ENCODE data around the gene BTAF1. TPM values are rescaled to one million over a fixed set of nuclear protein-coding genes. Genes with fewer than 3 reads are reported as not detected.

BTAF1 gene
- total RNA-seq, 1 experiment from 2014 or later: 45.2 TPM

DNA sequence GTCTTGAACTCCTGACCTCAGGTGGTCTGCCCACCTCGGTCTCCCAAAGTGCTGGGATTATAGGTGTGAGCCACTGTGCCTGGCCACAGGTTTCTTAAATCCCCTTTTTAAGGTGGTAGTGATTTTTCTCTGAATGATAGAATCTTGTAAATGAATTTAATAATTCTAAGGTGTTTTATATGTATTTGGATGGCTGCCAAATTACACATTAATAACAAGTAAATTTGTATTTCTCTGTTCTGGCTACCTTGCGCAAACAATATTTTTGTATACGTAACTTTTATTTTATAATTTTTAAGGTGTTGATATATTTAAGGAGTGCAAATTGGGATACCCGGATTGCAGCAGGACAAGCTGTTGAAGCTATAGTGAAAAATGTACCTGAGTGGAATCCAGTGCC is 16.1 kb downstream of the BTAF1 start:
- Histone ChIP-seq H3K4me2 (ENCODE audit: insufficient read depth, insufficient read length, low read length) (no peak overlapping the region), H3K56ac (ENCODE audit: insufficient read length, low read depth, low read length) (no peak overlapping the region), H3T11ph (ENCODE audit: low read length) (no peak overlapping the region), H3K23ac (ENCODE audit: insufficient read length, low read depth, low read length) (no peak overlapping the region), H3K18ac (ENCODE audit: insufficient read length, low read depth, low read length) (no peak overlapping the region), H4K91ac (ENCODE audit: insufficient read length, low read depth, low read length) (no peak overlapping the region), H2BK15ac (ENCODE audit: low read depth, low read length) (no peak overlapping the region), H4K8ac (replicated peaks; ENCODE audit: insufficient read length, low read depth, low read length) (no peak overlapping the region), H2AK5ac (ENCODE audit: insufficient read length, low read length) (no peak overlapping the region), H4K5ac (ENCODE audit: insufficient read length, low read depth, low read length) (no peak overlapping the region), H3K4me1 (ENCODE audit: insufficient read depth, low read length) (no peaks in the 10 kb centered on the region), H3K27ac (ENCODE audit: insufficient read length, low read depth, low read length) (no peak overlapping the region), H3K14ac (ENCODE audit: insufficient read depth, low read length) (no peak overlapping the region), H3K79me2 (ENCODE audit: insufficient read depth, low read length) (peaks cover 2% of the 10 kb centered on the region; the same call in 1 of the 2 replicates), H2BK120ac (ENCODE audit: low read depth, low read length, poor library complexity, severe bottlenecking) (no peak overlapping the region), H3K9me3 (ENCODE audit: control insufficient read depth, low read depth, low read length) (no peaks in the 10 kb centered on the region), H3K79me1 (ENCODE audit: insufficient read depth, low read depth, low read length, poor library complexity, severe bottlenecking) (no peaks in the 10 kb centered on the region), H2BK12ac (ENCODE audit: insufficient read length, low read depth, low read length) (no peak overlapping the region), H3K23me2 (ENCODE audit: insufficient read length, low read depth, low read length, poor library complexity, severe bottlenecking) (no peaks in the 10 kb centered on the region), H3K27me3 (ENCODE audit: insufficient read depth, low read length) (no peaks in the 10 kb centered on the region), H2BK5ac (ENCODE audit: insufficient read length, low read length) (no peak overlapping the region), H2BK20ac (ENCODE audit: low read depth, low read length, poor library complexity, severe bottlenecking) (no peak overlapping the region), H4K20me1 (ENCODE audit: control insufficient read depth, insufficient read depth, insufficient read length) (no peaks in the 10 kb centered on the region), H2AFZ (ENCODE audit: low read length) (no peak overlapping the region), H3K9ac (ENCODE audit: extremely low read depth, insufficient read length, low read length) (no peak overlapping the region), H3K4ac (ENCODE audit: low read depth, low read length) (no peak overlapping the region)
- H3K27me3 Mint-ChIP-seq (ENCODE audit: low read depth): no peaks in the 10 kb centered on the region
- no peaks in the 10 kb centered on the region; a peak in 1 of 4 replicates for H3K4me1 Mint-ChIP-seq
- H3K36me3 Mint-ChIP-seq (ENCODE audit: insufficient read depth in 1 of 3, low read depth in 3 of 3): peaks cover 31 to 50% (median 50%) of the 10 kb centered on the region in 3 experiments
- H3K4me3 Mint-ChIP-seq: no peak overlapping the region
- no peak overlapping the region for H3K27ac Mint-ChIP-seq
- TF ChIP-seq, protein P1, sequence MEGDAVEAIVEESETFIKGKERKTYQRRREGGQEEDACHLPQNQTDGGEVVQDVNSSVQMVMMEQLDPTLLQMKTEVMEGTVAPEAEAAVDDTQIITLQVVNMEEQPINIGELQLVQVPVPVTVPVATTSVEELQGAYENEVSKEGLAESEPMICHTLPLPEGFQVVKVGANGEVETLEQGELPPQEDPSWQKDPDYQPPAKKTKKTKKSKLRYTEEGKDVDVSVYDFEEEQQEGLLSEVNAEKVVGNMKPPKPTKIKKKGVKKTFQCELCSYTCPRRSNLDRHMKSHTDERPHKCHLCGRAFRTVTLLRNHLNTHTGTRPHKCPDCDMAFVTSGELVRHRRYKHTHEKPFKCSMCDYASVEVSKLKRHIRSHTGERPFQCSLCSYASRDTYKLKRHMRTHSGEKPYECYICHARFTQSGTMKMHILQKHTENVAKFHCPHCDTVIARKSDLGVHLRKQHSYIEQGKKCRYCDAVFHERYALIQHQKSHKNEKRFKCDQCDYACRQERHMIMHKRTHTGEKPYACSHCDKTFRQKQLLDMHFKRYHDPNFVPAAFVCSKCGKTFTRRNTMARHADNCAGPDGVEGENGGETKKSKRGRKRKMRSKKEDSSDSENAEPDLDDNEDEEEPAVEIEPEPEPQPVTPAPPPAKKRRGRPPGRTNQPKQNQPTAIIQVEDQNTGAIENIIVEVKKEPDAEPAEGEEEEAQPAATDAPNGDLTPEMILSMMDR (conservative IDR thresholded peaks at IDR 0.05): no peak
- no peaks in the 10 kb centered on the region for H3K9me3 Mint-ChIP-seq
- no CpG with 5 or more reads among the region's 4 CpGs for WGBS (ENCODE audit: extremely low coverage, insufficient read length, low lambda C conversion rate)
- DNase-seq: no peak
